ENCODE data around the gene ITPR2.

GRCh38 chr12:26735249-26735639, 97.8 kb downstream of the ITPR2 start:
- TF ChIP-seq CTCF (IDR thresholded peaks at IDR 0.05; ENCODE audit: insufficient read depth, low read length) (no peak), REST (IDR thresholded peaks at IDR 0.05; ENCODE audit: insufficient replicate concordance, low read depth) (no peak)

Measured in HL-60 (cell line).